GM12864 (cell line): Measurements from ENCODE around the gene EYA3.
A peak's percentile ranks its signal among the peaks of the same experiment; 100 is the strongest.

Source experiments
- DNase-seq: peaks from one replicate; pipeline ENCODE4 v3.0.0-alpha.2; 2011; ENCODE audit warnings: low read depth
- H3K4me3 ChIP-seq: 2 replicates; pipeline ENCODE4 v1.5.1; 2011; ENCODE audit warnings: mild to moderate bottlenecking, low read depth, low read length, control low read depth
- TF ChIP-seq, protein P1 (sequence below): IDR thresholded peaks from 2 replicates; pipeline ENCODE4 v1.5.1; 2011; ENCODE audit warnings: low read depth, mild to moderate bottlenecking, moderate library complexity, low read length, control low read depth, inconsistent platforms; ENCODE audit errors: missing control alignments

EYA3 gene

DNA sequence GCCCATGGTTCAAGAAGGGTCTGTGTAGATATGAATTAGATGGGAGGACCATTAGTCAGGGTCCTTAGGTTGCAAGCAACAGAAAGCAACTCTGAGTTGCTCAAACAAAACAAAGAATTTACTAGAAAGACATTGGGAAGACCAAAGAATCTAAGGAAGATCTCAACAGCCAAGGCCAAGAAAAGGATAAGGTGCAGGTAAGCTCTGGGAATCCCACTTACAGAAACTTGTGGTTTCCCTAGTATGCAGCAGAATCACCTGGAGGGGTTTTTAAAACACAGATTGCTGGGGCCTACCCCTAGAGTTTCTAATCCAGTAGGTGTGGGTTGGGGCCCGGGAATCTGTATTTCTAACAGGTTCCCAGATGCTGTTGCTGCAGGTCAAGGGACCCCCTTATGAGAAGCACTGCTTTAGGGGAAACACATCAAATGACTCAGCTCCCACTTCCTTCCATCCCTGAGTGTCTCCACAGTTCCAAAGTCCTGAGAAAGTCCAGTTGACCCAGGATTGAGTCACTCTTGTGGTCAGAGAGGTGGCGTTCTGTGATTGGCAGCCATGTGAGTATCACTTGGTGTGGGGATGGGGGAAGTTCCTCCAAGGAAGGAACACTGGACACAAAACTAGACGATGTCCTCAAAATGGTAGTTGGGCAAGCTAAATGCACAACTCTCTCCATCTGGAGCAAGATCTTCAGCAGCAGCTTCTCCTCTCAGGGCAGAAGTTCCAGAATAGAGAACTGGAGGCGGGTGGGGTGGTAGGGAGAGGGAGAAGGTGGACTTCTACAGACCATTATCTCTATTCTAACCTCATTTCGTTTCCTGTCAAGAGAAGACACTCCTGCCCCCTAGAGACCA is 24.2 kb upstream of the EYA3 start:
- no peak overlapping the region for H3K4me3 ChIP-seq
- TF ChIP-seq, protein P1, sequence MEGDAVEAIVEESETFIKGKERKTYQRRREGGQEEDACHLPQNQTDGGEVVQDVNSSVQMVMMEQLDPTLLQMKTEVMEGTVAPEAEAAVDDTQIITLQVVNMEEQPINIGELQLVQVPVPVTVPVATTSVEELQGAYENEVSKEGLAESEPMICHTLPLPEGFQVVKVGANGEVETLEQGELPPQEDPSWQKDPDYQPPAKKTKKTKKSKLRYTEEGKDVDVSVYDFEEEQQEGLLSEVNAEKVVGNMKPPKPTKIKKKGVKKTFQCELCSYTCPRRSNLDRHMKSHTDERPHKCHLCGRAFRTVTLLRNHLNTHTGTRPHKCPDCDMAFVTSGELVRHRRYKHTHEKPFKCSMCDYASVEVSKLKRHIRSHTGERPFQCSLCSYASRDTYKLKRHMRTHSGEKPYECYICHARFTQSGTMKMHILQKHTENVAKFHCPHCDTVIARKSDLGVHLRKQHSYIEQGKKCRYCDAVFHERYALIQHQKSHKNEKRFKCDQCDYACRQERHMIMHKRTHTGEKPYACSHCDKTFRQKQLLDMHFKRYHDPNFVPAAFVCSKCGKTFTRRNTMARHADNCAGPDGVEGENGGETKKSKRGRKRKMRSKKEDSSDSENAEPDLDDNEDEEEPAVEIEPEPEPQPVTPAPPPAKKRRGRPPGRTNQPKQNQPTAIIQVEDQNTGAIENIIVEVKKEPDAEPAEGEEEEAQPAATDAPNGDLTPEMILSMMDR, result peak; percentile 61
- DNase-seq, result no peak

DNA sequence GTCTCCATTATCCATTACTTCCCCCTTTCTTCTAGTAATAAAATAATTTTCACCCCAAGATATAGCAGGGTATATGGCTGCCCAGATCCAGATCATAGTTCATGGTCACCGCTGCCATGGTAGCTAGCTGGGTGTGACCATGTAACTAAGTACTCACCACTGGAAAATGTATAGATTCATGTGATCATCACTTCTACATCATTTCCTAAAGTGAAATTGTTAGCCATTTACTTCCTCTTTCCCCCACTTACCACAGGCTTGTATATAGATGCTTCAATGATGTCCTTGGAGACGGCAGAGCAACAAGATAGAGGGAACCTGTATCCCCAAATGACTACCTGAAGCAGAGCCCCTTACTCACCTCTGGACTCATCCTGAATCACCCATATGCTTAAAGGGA is 22.7 kb upstream of the EYA3 start:
- DNase-seq, result no peak
- TF ChIP-seq, protein P1, result no peak
- no peak overlapping the region for H3K4me3 ChIP-seq

DNA sequence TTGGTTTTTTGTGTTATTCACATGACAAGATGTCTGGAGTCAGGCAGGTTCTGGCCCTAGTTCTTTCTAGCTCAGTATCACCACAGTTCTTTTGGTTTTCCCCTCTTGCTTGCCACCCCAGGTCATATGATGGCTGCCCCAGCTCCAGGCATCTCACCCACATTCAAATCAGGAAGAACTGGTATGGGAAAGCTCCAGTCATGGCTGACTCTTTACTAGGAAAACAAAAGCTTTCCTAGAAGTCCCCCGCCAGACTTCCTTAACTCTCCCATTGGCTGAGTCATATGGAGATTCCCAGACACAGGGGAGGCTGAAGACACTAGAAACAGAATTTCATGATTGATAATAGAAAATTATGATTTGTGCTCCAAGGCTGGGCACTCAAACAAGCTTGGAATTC is 22.1 kb upstream of the EYA3 start:
- TF ChIP-seq, protein P1, result no peak
- H3K4me3 ChIP-seq, result no peak overlapping the region
- no peak for DNase-seq

DNA sequence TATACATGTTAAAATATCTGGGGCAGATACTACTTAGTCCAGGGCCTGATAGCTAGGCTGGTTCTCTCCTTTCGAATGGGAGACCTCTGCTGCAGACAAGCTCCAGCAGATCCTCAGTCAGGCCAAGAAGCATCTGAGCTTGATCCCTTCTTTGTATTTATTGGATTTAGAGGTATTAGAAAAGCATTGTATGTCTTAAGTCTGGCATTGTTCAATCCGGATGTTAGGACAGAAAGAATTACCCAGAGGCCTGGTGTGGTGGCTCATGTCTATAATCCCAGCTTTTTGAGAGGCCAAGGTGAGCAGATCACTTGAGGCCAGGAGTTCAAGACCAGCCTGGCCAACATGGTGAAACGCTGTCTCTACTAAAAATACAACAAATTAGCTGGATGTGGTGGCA is 21.2 kb upstream of the EYA3 start:
- no peak for DNase-seq
- TF ChIP-seq, protein P1, result no peak
- H3K4me3 ChIP-seq, result no peak overlapping the region

DNA sequence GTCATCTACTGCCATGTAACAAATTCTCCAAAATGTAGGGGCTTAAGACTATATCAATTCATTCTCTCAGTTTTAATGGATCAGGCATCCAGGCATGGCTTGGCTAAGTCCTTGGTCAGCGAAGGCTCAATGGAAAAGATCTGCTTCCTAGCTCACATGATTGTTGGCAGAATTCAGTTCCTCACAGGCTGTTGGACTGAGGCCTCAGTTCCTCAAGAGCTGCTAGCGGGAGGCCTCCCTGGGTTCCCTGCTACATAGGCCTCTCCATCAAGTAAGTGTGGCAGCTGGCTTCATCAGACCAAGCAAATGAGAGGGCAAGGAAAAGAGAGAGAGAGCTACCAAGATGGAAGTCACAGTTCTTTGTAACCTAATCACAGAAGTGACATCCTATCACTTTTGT is 19.6 kb upstream of the EYA3 start:
- no peak for DNase-seq
- TF ChIP-seq, protein P1, result no peak
- no peak overlapping the region for H3K4me3 ChIP-seq

DNA sequence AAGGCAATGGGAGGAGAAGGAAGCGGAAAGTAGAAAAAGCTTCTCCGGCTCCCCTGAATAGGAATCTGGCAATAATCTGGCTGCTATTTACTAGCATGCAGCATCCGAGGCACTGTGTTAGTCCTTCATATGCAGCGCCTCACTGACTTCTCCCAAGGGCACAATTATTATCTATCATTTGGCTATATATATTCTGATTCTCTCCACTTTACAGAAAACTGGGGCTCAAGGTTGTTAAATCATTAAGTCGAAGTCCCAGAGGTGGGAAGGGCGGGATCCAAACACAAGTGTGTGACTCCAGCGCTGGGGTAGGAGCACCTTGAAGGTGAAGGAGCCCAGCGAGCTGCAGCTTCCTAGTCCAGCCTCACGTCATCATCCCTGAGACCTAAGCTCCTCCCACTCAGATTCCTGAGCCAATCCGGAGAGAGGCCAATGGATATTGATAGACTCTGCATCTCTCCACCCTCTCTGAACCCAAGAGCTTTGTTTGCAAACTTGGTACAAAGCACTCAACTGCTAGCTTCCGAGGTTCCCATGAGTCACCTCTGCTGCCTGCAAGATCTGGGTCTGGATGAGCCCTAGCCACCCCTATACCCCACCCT is 16.6 kb upstream of the EYA3 start:
- H3K4me3 ChIP-seq, result no peak overlapping the region
- no peak for DNase-seq
- TF ChIP-seq, protein P1, result no peak

DNA sequence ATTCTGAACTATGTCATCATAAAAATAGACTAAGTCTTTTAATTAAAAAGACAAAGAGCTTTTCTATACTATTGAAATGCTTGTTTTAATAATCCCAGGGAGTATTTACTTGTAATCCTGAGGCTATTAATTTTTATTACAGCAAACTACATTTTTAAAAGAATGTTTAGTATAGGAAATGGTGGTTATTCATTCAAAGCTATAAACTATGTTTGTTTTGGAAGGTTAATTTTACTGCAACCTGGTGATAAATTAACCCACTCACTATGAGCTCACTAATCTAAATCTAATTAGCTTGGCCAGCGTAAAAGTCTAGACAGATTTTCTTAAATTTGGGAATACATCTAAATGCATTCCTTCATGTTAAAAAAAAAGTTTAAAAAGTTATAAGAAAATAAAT is 13.8 kb upstream of the EYA3 start:
- TF ChIP-seq, protein P1, result no peak
- DNase-seq, result no peak
- H3K4me3 ChIP-seq, result no peak overlapping the region
